Omental fat pad (tissue), 4 donors: ENCODE data around the gene MOCS1. TPM values are rescaled to one million over a fixed set of nuclear protein-coding genes. Genes with fewer than 3 reads are reported as not detected.
A peak's percentile ranks its signal among the peaks of the same experiment; 100 is the strongest.

Source experiments
- ATAC-seq: fragments of 150-250 bp; one replicate; pipeline ENCODE4 v1.9.1; 2016; ENCODE audit warnings: mild to moderate bottlenecking, moderate library complexity; ENCODE audit not compliant: low FRiP score
- DNase-seq: peaks from one replicate; pipeline ENCODE4 v3.0.0-alpha.2; 2019; ENCODE audit warnings: low spot score
- CTCF ChIP-seq, 3 donors: fragments of 450-650 bp; IDR thresholded peaks; one replicate each; pipeline ENCODE4 v1.5.1; 2016 to 2017; ENCODE audit warnings: antibody characterized with exemption in 3 of 3, mild to moderate bottlenecking in 3 of 3, moderate library complexity in 2 of 3
- total RNA-seq, 4 donors: library from RNA; depleted of rRNA; stranded (reverse); fragments of >200 nt; gene quantifications; one replicate each; pipeline ENCODE4 v1.1.0, GENCODE V29; 2016

Gene MOCS1
- total RNA-seq, 4 donors from 2014 or later, result 55.1 to 90.1 (median 62.6) TPM

GRCh38 chr6:39899554-39900295, 34.5 kb downstream of the MOCS1 start:
- ATAC-seq (no peak), DNase-seq (no peak)
- no peak for TF ChIP-seq CTCF (IDR thresholded peaks at IDR 0.05)

DNA sequence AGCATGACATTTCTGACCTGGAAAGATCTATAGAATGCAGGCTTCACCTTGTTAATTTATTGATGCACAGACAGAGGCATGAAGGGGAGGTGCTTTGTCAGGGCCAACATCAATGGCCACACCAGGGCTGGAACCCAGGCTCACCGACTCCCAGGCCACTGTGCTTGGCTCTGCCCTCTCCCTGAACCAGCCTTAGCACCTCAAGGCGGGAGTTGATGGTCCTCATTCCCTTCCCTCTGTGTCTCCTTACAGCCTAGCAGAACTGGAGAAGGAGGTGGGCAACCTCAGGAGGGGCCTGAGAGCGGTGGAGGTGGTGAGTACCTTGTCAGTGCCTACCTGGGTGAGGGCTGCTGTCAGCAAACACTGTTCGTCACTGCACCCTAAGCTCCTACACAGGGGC, 35.6 kb downstream of the MOCS1 start:
- ATAC-seq, result no peak
- DNase-seq, result no peak
- no peak for TF ChIP-seq CTCF (IDR thresholded peaks at IDR 0.05)

DNA sequence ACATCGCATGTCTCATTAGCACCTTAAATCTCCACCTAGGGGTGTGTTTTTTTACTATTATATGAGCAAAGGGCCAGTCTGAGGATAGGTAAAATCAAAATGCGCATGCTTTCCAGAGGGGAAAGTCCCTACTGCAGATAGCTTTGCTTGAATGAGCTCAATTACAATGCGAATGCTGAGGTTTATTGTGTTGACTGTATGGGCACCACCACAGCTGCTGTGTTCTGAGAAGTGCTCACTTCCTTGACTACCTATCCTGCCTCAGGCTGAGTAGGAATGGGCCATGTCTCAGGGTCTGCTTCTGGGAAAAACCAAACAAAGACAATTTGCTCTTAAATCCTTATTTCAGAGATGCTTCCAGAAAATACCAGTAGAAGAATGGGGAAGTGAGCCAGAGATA, 36.6 kb downstream of the MOCS1 start:
- no peak for DNase-seq
- TF ChIP-seq CTCF (IDR thresholded peaks at IDR 0.05), result no peak
- ATAC-seq, result no peak

DNA sequence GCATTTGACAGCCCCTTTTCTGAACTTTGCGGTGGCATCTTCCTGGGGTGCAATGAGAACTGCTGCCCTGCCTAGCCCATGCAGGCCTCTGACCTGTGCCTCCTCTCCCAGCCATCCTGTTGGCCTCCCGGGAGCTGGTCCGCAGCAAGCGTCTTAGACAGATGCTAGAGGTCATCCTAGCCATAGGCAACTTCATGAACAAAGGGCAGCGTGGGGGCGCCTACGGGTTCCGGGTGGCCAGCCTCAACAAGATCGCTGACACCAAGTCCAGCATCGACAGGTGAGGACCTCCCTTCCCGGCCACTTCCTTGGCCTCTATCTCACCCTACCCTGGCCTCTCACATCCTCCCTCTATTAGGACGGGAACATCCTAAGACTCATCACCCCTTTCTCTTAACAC, 37.6 kb downstream of the MOCS1 start:
- TF ChIP-seq CTCF (IDR thresholded peaks at IDR 0.05), result no peak
- ATAC-seq, result no peak
- DNase-seq, result no peak

- DNase-seq (no peak), ATAC-seq (no peak)
- TF ChIP-seq CTCF (IDR thresholded peaks at IDR 0.05), result no peak
These were observed 41.0 kb downstream of the MOCS1 start for GRCh38 chr6:39893286-39893685.

GRCh38 chr6:39892490-39893129, 41.7 kb downstream of the MOCS1 start:
- peak; percentile 58 for ATAC-seq
- DNase-seq, result no peak
- TF ChIP-seq CTCF (IDR thresholded peaks at IDR 0.05), result no peak

GRCh38 chr6:39891976-39892375, 42.3 kb downstream of the MOCS1 start:
- DNase-seq (no peak), ATAC-seq (no peak)
- no peak for TF ChIP-seq CTCF (IDR thresholded peaks at IDR 0.05)
